GM18508 (cell line): ENCODE data around the gene RGS7.

Source experiments
- ATAC-seq: cut with Tn5 transposase; IDR thresholded peaks from one replicate; pipeline ENCODE4 v1.9.1; 2021; ENCODE audit warnings: moderate number of reproducible peaks; ENCODE audit not compliant: insufficient read depth, unreplicated experiment

The RGS7 gene

DNA sequence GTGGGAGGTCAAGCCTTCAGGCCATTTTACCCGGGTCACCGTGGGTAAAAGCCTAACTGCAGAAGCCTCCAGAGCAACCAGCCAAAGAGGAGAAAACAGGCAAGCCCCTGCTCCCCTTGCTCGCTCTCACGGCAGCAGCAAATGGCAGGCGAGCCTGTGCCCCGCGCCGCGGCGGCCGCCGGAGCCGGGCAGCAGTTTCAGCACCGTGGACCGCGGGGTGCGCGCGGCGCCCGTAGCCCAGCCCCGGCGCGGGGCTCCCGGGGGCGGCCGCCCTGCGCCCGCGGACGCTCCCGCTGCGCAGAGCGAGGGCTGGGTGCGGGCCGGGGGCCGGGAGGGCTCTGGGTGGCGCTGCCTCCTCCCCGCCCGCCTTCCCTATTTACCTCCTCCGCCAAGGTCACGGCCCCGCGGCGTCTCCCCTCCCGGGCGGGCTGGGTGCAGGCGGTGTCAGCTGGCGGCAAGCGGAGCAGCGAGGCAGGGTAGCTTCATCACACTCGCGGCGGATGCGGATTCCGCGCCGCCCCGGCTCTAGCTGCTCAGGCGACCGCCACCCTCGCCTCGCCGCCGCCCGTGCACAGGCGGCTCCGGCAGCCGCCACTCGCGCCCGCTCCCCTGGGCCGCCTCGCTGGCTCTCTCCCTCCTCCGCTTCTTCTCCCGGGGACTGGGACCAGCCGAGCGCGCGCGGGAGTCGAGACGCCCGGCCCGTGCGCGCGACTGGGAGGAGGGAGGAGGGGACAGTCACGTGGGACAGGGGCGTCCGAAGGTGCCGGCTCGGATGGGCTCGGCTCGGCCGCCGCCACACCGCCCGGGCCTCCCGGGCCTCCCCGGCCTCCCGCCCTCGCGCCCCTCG lies at the start of gene RGS7:
RGS7 (minus strand) TSS at position 687 of the 847 bp plus-strand sequence.
- no peak for ATAC-seq

DNA sequence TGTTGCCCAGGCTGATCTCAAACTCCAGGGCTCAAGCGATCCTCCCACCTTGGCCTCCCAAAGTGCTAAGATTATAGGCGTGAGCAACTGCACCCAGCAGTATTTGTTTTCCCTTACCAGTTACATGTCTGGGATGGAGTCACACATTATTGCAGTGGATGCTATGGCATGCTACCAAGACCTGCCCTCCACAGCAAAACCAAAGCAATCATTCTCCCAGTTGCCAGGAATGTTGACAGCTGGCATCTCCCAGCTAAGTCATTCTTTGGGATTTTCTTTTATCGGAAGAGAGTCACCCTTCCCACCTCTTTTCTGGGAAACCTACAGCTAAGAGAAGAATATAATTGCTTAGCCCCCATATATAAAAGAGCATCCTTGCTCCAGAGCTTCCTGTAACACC lies 49.4 kb upstream of the RGS7 start:
- ATAC-seq: no peak

DNA sequence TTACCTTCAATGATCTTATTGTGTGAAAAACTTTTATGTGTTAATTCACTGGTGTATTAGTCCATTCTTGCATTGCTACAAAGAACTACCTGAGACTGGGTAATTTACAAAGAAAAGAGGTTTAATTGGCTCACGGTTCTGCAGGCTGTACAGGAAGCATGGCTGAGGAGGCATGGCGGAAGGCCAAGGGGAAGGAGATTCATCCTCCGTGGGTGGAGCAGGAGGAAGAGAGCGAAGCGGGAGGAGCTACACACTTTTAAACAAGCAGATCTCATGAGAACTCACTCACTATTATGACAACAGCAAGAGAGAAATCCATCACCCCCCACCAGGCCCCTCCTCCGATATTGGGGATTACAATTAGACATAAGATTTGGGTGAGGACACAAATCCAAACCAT lies 44.2 kb upstream of the RGS7 start:
- ATAC-seq: no peak

GRCh38 chr1:241396747-241397681 lies 40.0 kb upstream of the RGS7 start:
- no peak for ATAC-seq

- no peak for ATAC-seq
Measured at GRCh38 chr1:241391926-241392710, 35.1 kb upstream of the RGS7 start.

- ATAC-seq: no peak
Measured at GRCh38 chr1:241390526-241390925, 33.5 kb upstream of the RGS7 start.

DNA sequence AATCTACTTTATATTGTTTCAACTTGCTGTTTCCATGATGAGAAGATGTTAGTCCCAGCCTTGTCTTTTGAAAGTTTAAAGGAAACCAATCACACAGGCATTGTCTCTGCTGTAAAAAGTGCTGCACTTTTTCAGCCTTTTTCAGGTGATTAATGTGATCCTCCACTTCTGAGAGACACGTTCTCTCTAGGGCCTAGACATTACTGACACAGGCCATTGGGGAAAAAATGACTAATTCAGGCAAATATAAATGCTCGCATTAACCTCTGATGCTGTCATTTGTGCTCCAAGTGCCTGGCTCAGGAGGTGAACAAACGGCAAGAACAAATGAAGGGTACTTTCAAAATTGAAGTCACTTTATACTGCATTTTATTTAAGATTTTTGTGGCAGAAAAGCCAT lies 32.4 kb upstream of the RGS7 start:
- ATAC-seq: no peak

GRCh38 chr1:241387216-241387615 lies 30.2 kb upstream of the RGS7 start:
- no peak for ATAC-seq

GRCh38 chr1:241376701-241377100 lies 19.7 kb upstream of the RGS7 start:
- no peak for ATAC-seq

GRCh38 chr1:241375886-241376285 lies 18.9 kb upstream of the RGS7 start:
- ATAC-seq: no peak

GRCh38 chr1:241366196-241366595 lies 9.2 kb upstream of the RGS7 start:
- no peak for ATAC-seq

- no peak for ATAC-seq
Measured at GRCh38 chr1:241362350-241362749, 5.3 kb upstream of the RGS7 start.

- no peak for ATAC-seq
Measured at GRCh38 chr1:241357366-241358340, 648 bp upstream of the RGS7 start.

GRCh38 chr1:241356187-241356518 lies 852 bp downstream of the RGS7 start:
- no peak for ATAC-seq

DNA sequence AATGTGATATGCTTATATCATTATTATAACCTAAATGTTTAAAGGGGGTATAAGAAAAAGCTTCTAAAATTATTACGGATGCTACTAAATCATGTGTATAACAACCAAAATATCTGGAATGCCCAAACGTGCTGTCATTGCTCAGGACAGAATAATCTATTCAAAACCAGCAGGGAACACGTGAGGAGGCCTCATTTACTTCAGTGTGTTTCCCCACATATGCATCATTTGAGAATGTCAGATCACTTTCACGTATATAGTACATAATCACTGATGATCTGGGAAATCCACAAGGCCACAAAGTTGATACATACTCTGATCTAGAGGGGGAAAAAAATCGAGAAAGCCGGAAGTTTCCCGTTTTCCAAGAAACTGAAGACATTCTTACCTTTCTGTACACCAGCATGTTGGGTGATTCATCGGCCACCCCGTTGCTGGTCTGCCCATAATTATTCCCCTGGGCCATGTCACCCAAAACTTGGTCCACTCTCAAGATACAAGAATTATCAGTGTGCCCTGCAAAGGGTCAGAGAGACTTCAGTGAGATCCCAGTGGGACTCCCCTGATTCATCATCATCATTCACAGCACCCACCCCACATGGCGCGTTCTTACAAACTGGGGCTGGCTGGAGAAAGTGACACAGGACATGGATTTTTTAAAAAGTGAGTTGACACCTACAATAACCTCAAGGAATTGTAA lies 1.5 kb downstream of the RGS7 start:
- no peak for ATAC-seq

DNA sequence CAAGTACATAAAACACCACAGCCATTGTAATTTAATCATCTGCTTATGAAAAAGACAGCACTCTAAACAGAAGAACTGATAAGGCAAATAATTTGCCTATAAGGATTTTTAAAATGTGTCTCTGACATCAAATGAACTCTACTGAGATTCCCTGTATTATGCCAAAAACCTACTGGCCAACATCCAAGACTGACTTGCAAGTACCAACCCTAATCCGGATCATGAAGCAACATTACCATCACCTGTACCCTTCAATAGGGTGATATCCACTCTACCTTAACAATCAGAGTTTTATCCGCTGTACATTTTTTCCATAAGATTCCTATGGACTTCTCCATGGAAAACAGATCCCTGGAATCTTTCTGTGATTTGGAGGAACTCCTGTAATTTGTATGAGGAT lies 4.6 kb downstream of the RGS7 start:
- ATAC-seq: no peak

GRCh38 chr1:241351841-241352240 lies 5.2 kb downstream of the RGS7 start:
- no peak for ATAC-seq

GRCh38 chr1:241343956-241344355 lies 13.0 kb downstream of the RGS7 start:
- ATAC-seq: no peak

DNA sequence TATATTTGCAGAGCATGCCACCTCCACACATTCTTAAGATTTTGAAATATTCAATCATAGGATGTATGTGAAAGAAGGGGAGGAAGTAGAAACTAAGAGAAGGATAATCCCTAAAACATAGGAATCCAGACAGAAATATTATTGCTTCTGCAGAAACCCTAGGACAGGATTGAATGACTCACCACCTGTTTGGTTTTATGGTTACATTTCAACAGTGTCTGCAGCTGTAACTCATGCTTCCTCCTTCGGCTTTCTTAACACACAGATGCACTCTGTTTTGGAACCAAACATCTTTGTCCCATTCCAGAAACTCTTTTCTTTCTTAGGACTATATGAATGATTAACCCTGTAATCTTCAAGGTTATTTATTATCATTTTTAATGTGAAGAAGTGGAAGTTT lies 20.7 kb downstream of the RGS7 start:
- ATAC-seq: no peak
